B cell (primary cell): ENCODE measurements around the gene RBX1. TPM values are rescaled to one million over a fixed set of nuclear protein-coding genes. Genes with fewer than 3 reads are reported as not detected.

Experiments
- ATAC-seq: fragments of 200-7000 bp; cut with Tn5 transposase; one replicate; pipeline ENCODE4 v1.10.0; 2021; ENCODE audit warnings: low read depth, mild to moderate bottlenecking, moderate number of reproducible peaks, moderate library complexity
- CTCF ChIA-PET: fragments of 350-600 bp; sonication (Branson Sonifier 250); formaldehyde crosslinking; loops from one replicate; lab custom pipeline; 2021; ENCODE audit warnings: antibody characterized with exemption, inconsistent platforms; lab: Charles Lee
- POLR2A ChIA-PET: fragments of 350-600 bp; sonication (Branson Sonifier 250); formaldehyde crosslinking; loops from one replicate; lab custom pipeline; 2021; ENCODE audit warnings: antibody characterized with exemption; lab: Charles Lee
- DNase-seq: peaks from one replicate; pipeline ENCODE4 v3.0.0; 2013
- H2AFZ ChIP-seq: 2 replicates; pipeline ENCODE4 v1.6.1; 2012; ENCODE audit warnings: mild to moderate bottlenecking, low read depth, low read length; ENCODE audit not compliant: insufficient read depth, poor library complexity, severe bottlenecking
- H3K27ac ChIP-seq, 2 donors: 1 replicate in 1 of 2; 2 replicates in 1 of 2; pipeline ENCODE4 v1.5.1; 2012 to 2013; ENCODE audit warnings: low read length in 2 of 2, mild to moderate bottlenecking in 2 of 2, moderate library complexity in 1 of 2
- H3K27me3 ChIP-seq, 4 experiments: fragments of 200-600 bp in 1 of 4; sonication (generic) in 1 of 4; replicated peaks in 1 of 4; 1 replicate in 2 of 4; 2 replicates in 2 of 4; pipeline versions ENCODE4 v1.6.1 to v1.7.0; 2013 to 2016; ENCODE audit warnings: low read length in 3 of 4, mild to moderate bottlenecking in 2 of 4, mixed read lengths in 1 of 4, moderate library complexity in 1 of 4; ENCODE audit not compliant: insufficient read depth in 4 of 4, control insufficient read depth in 3 of 4; ENCODE audit errors: control extremely low read depth in 1 of 4
- H3K36me3 ChIP-seq, 2 experiments: replicated peaks in 1 of 2; 1 replicate in 1 of 2; 2 replicates in 1 of 2; pipeline versions ENCODE4 v1.6.1 to v1.7.1; 2013; ENCODE audit warnings: low read length in 1 of 2; ENCODE audit not compliant: insufficient read depth in 2 of 2, control insufficient read depth in 1 of 2; ENCODE audit errors: control extremely low read depth in 1 of 2, extremely low read depth in 1 of 2
- H3K4me1 ChIP-seq, 2 donors: fragments of 200-600 bp in 1 of 2; sonication (generic) in 1 of 2; 1 replicate in 1 of 2; 2 replicates in 1 of 2; pipeline versions ENCODE4 v1.5.1 to v1.6.1; 2013 to 2017; ENCODE audit warnings: low read length in 2 of 2; ENCODE audit not compliant: control insufficient read depth in 2 of 2, insufficient read depth in 2 of 2
- H3K4me2 ChIP-seq: replicated peaks from 2 replicates; pipeline ENCODE3; 2012; ENCODE audit warnings: mild to moderate bottlenecking, low read depth, low read length; ENCODE audit not compliant: poor library complexity, severe bottlenecking
- H3K4me3 ChIP-seq, 5 experiments: fragments of 200-600 bp in 1 of 5; sonication (generic) in 1 of 5; 1 replicate in 3 of 5; 2 replicates in 2 of 5; pipeline versions ENCODE4 v1.5.1 to v1.7.0; 2011 to 2016; ENCODE audit warnings: low read length in 4 of 5, mild to moderate bottlenecking in 4 of 5, low read depth in 2 of 5, control low read depth in 1 of 5, moderate library complexity in 1 of 5; ENCODE audit not compliant: insufficient read depth in 1 of 5; ENCODE audit errors: control extremely low read depth in 1 of 5, extremely low read depth in 1 of 5
- H3K79me2 ChIP-seq: fragments of 200-600 bp; sonication (generic); one replicate; pipeline ENCODE4 v1.6.0; 2016; ENCODE audit warnings: low read length; ENCODE audit not compliant: control insufficient read depth, insufficient read depth
- H3K9ac ChIP-seq: fragments of 200-600 bp; sonication (generic); 2 replicates; pipeline ENCODE4 v1.6.1; 2017; ENCODE audit warnings: mild to moderate bottlenecking, low read length, moderate library complexity
- H3K9me3 ChIP-seq, 3 donors: one replicate each; pipeline versions ENCODE4 v1.6.1 to v1.7.1; 2013; ENCODE audit warnings: low read length in 2 of 3; ENCODE audit not compliant: control insufficient read depth in 2 of 3, insufficient read depth in 1 of 3; ENCODE audit errors: control extremely low read depth in 1 of 3
- H4K20me1 ChIP-seq: 2 replicates; pipeline ENCODE4 v1.6.0; 2012; ENCODE audit warnings: mild to moderate bottlenecking, low read length; ENCODE audit not compliant: insufficient read depth, control insufficient read depth, poor library complexity, severe bottlenecking
- H3K27ac Mint-ChIP-seq: one replicate; pipeline ENCODE4 v1.8.0; 2021; ENCODE audit warnings: mixed read lengths
- H3K27me3 Mint-ChIP-seq: one replicate; pipeline ENCODE4 v1.8.0; 2021; ENCODE audit warnings: mixed read lengths
- H3K4me1 Mint-ChIP-seq: one replicate; pipeline ENCODE4 v1.8.0; 2021; ENCODE audit warnings: mixed read lengths
- H3K4me3 Mint-ChIP-seq: one replicate; pipeline ENCODE4 v1.8.0; 2021; ENCODE audit warnings: mixed read lengths
- H3K9me3 Mint-ChIP-seq: one replicate; pipeline ENCODE4 v1.8.0; 2022; ENCODE audit warnings: mixed read lengths; ENCODE audit not compliant: insufficient read depth
- EZH2 ChIP-seq: IDR thresholded peaks from 2 replicates; pipeline ENCODE4 v1.6.1; 2012; ENCODE audit warnings: borderline replicate concordance, low read depth, mild to moderate bottlenecking, moderate library complexity, low read length; ENCODE audit not compliant: insufficient read depth, poor library complexity, severe bottlenecking
- WGBS: methylation state at CpG from one replicate; pipeline ENCODE4 v1.1.5; 2013; ENCODE audit warnings: missing lambda C conversion rate; ENCODE audit not compliant: insufficient coverage; 5-methylcytosine and 5-hydroxymethylcytosine counted together
- intact Hi-C: fragments of 100-400 bp; cut with micrococcal nuclease; formaldehyde crosslinking; loops from one replicate; pipeline ENCODE4 v1.10.0; 2022
- polyA plus RNA-seq: library from polyadenylated mRNA; depleted of rRNA; stranded (reverse); fragments of >200 nt; gene quantifications from 2 replicates; pipeline ENCODE4 v1.2.3, GENCODE V29; 2012
- total RNA-seq, 2 donors: library from RNA; stranded (reverse); fragments of 120-200 nt in 1 of 2; gene quantifications; 1 replicate in 1 of 2; 2 replicates in 1 of 2; pipeline versions ENCODE4 v1.2.3 to v1.2.4, GENCODE V29; 2013 to 2022
- TF ChIP-seq, protein P1 (sequence below): fragments of 200-600 bp; IDR thresholded peaks from one replicate; pipeline ENCODE4 v1.8.0; 2022; ENCODE audit warnings: antibody characterized with exemption, mild to moderate bottlenecking

The RBX1 gene
- total and polyA plus RNA-seq, 2 donors (not counting 1 experiment from before 2014, with no cell fraction given), result 26.8 to 50.7 TPM

DNA sequence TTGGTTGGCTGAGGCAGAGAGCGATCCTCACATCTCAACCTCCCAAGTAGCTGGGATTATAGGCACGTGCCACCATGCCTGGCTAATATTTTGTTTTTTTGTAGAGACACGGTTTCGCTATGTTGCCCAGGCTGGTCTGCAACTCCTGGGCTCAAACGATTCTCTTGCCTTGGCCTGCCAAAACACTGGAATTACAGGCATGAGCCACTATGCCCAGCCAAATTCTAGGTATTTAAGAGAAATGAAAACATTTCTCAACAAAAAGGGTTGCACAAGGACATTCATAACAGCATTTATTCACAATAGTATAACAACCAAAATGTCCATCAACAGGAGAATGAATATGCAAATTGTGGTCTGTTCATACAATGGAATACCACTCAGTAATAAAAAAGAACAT, 31.7 kb upstream of the RBX1 start:
- Histone ChIP-seq H4K20me1 (no peaks in the 10 kb centered on the region), H2AFZ (no peak overlapping the region), H3K36me3 (peaks cover 7 to 23% of the 10 kb centered on the region in 2 experiments), H3K9ac (no peak overlapping the region), H3K27me3 (no peaks in the 10 kb centered on the region), H3K27ac (no peak overlapping the region), H3K4me3 (no peak overlapping the region), H3K4me2 (no peak overlapping the region), H3K79me2 (no peaks in the 10 kb centered on the region), H3K9me3 (no peaks in the 10 kb centered on the region), H3K4me1 (peaks cover 4 to 5% of the 10 kb centered on the region in 2 donors)
- 100% methylated on average over 4 of the region's 5 CpGs for WGBS
- Mint-ChIP-seq H3K9me3 (no peaks in the 10 kb centered on the region), H3K27me3 (no peaks in the 10 kb centered on the region), H3K27ac (no peak overlapping the region), H3K4me1 (peaks cover 4% of the 10 kb centered on the region), H3K4me3 (no peak overlapping the region)
- no peak for TF ChIP-seq EZH2
- TF ChIP-seq, protein P1, sequence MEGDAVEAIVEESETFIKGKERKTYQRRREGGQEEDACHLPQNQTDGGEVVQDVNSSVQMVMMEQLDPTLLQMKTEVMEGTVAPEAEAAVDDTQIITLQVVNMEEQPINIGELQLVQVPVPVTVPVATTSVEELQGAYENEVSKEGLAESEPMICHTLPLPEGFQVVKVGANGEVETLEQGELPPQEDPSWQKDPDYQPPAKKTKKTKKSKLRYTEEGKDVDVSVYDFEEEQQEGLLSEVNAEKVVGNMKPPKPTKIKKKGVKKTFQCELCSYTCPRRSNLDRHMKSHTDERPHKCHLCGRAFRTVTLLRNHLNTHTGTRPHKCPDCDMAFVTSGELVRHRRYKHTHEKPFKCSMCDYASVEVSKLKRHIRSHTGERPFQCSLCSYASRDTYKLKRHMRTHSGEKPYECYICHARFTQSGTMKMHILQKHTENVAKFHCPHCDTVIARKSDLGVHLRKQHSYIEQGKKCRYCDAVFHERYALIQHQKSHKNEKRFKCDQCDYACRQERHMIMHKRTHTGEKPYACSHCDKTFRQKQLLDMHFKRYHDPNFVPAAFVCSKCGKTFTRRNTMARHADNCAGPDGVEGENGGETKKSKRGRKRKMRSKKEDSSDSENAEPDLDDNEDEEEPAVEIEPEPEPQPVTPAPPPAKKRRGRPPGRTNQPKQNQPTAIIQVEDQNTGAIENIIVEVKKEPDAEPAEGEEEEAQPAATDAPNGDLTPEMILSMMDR, result no peak
- ChIA-PET POLR2A (no interaction called here), CTCF (no interaction called here)
- intact Hi-C loops, result no loop called here
- DNase-seq (no peak), ATAC-seq (no peak)

DNA sequence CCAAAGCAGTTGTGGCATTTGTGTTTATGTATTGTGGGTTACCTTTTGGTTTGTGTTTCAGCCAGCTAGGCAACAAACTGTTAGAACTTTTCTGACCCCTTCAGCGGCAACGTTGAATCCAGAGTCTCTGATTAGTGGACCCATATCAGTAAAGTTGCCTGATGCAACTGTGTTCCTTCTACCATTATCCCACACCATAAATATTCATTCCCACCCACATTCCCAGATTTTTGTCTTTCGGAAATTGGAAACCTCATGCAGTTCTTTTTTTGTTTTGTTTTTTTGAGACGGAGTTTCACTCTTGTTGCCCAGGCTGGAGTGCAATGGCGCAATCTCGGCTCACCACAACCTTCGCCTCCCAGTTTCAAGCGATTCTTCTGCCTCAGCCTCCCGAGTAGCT, 30.7 kb upstream of the RBX1 start:
- H3K36me3 ChIP-seq, result peaks cover 10 to 24% of the 10 kb centered on the region in 2 experiments
- no peak overlapping the region for H2AFZ ChIP-seq
- H3K27ac ChIP-seq, result no peak overlapping the region
- intact Hi-C loops, result loop anchor here (5.0 kb wide), 1 partner anchor 202 kb away; no protein-coding TSS in a partner anchor
- no peak overlapping the region for H3K4me2 ChIP-seq
- no peak for TF ChIP-seq EZH2
- TF ChIP-seq, protein P1, result no peak
- H3K79me2 ChIP-seq, result no peaks in the 10 kb centered on the region
- Mint-ChIP-seq H3K27me3 (no peaks in the 10 kb centered on the region), H3K4me3 (no peak overlapping the region), H3K9me3 (no peaks in the 10 kb centered on the region), H3K4me1 (peaks cover 4% of the 10 kb centered on the region), H3K27ac (no peak overlapping the region)
- POLR2A ChIA-PET, result no interaction called here
- no peaks in the 10 kb centered on the region for H3K9me3 ChIP-seq
- H3K9ac ChIP-seq, result no peak overlapping the region
- DNase-seq, result no peak
- no peak for ATAC-seq
- no peaks in the 10 kb centered on the region for H3K27me3 ChIP-seq
- no peak overlapping the region for H3K4me3 ChIP-seq
- WGBS, result 92% methylated on average over 8 of the region's 9 CpGs
- CTCF ChIA-PET, result interaction anchor here (1.3 to 3.4 kb wide), 2 partner anchors 16 to 22 kb away, joined by 3 to 65 read pairs; no protein-coding TSS in a partner anchor
- H4K20me1 ChIP-seq, result no peaks in the 10 kb centered on the region
- peaks cover 4 to 5% of the 10 kb centered on the region in 2 donors for H3K4me1 ChIP-seq
